Liver (tissue), 9 donors: Measurements from ENCODE around the gene SAMD4A. TPM values are rescaled to one million over a fixed set of nuclear protein-coding genes. Genes with fewer than 3 reads are reported as not detected.

Experiments used
- DNase-seq: peaks from one replicate; pipeline ENCODE4 v3.0.0-alpha.2; 2017; ENCODE audit warnings: low spot score
- H3K27ac ChIP-seq, 2 donors: one replicate each; pipeline ENCODE4 v1.7.0; 2013; ENCODE audit warnings: inconsistent platforms in 2 of 2, low read length in 2 of 2, control low read depth in 1 of 2, low read depth in 1 of 2, mild to moderate bottlenecking in 1 of 2
- H3K27me3 ChIP-seq, 4 donors: one replicate each; pipeline versions ENCODE4 v1.6.1 to v1.7.0; 2013; ENCODE audit warnings: low read length in 3 of 4, inconsistent platforms in 1 of 4, mild to moderate bottlenecking in 1 of 4, moderate library complexity in 1 of 4; ENCODE audit not compliant: control insufficient read depth in 4 of 4, insufficient read depth in 4 of 4
- H3K36me3 ChIP-seq, 4 donors: one replicate each; pipeline versions ENCODE4 v1.6.1 to v1.7.0; 2013; ENCODE audit warnings: low read length in 3 of 4, mild to moderate bottlenecking in 3 of 4, low read depth in 1 of 4, moderate library complexity in 1 of 4; ENCODE audit not compliant: control insufficient read depth in 4 of 4, insufficient read depth in 3 of 4
- H3K4me1 ChIP-seq, 4 donors: one replicate each; pipeline versions ENCODE4 v1.6.1 to v1.7.0; 2013; ENCODE audit warnings: low read length in 3 of 4, mild to moderate bottlenecking in 3 of 4, moderate library complexity in 1 of 4; ENCODE audit not compliant: control insufficient read depth in 4 of 4, insufficient read depth in 4 of 4
- H3K4me3 ChIP-seq, 3 donors: one replicate each; pipeline versions ENCODE4 v1.6.1 to v1.7.0; 2013; ENCODE audit warnings: low read length in 3 of 3, control low read depth in 1 of 3, low read depth in 1 of 3, mild to moderate bottlenecking in 1 of 3
- H3K9ac ChIP-seq, 2 donors: one replicate each; pipeline ENCODE4 v1.7.0; 2013; ENCODE audit warnings: low read length in 2 of 2, mild to moderate bottlenecking in 2 of 2, moderate library complexity in 2 of 2, control low read depth in 1 of 2, low read depth in 1 of 2
- H3K9me3 ChIP-seq, 4 donors: one replicate each; pipeline versions ENCODE4 v1.6.1 to v1.7.0; 2013; ENCODE audit warnings: low read length in 3 of 4; ENCODE audit not compliant: control insufficient read depth in 4 of 4
- EGR1 ChIP-seq, 2 donors: IDR thresholded peaks; 2 replicates each; pipeline ENCODE4 v1.6.1; 2016 to 2018; ENCODE audit warnings: antibody characterized with exemption in 2 of 2, low read depth in 2 of 2
- FOXA1 ChIP-seq: IDR thresholded peaks from 2 replicates; pipeline ENCODE4 v1.6.1; 2016; ENCODE audit warnings: antibody characterized with exemption
- GABPA ChIP-seq, 2 donors: IDR thresholded peaks in 1 of 2; conservative IDR thresholded peaks in 1 of 2; 2 replicates each; pipeline ENCODE4 v1.6.1; 2016; ENCODE audit warnings: antibody characterized with exemption in 2 of 2, mild to moderate bottlenecking in 1 of 2, moderate library complexity in 1 of 2
- HNF4A ChIP-seq, 2 donors: conservative IDR thresholded peaks; 2 replicates each; pipeline ENCODE4 v1.6.1; 2016; ENCODE audit warnings: antibody characterized with exemption in 2 of 2, mild to moderate bottlenecking in 2 of 2
- HNF4G ChIP-seq: IDR thresholded peaks from 2 replicates; pipeline ENCODE4 v1.6.1; 2016; ENCODE audit warnings: antibody characterized with exemption
- JUND ChIP-seq, 2 donors: IDR thresholded peaks; 2 replicates each; pipeline ENCODE4 v1.6.1; 2016; ENCODE audit warnings: antibody characterized with exemption in 2 of 2
- NR2F2 ChIP-seq: IDR thresholded peaks from 2 replicates; pipeline ENCODE4 v1.6.1; 2016; ENCODE audit warnings: antibody characterized with exemption
- TAF1 ChIP-seq: conservative IDR thresholded peaks from 2 replicates; pipeline ENCODE4 v1.6.1; 2016; ENCODE audit warnings: antibody characterized with exemption, mild to moderate bottlenecking
- polyA plus RNA-seq, 2 donors: library from polyadenylated mRNA; stranded (reverse) in 1 of 2; unstranded in 1 of 2; fragments of 200-250 nt in 1 of 2; fragments of >200 nt in 1 of 2; fragmentation: Nextera tagmentation in 1 of 2; extraction: Ambion mirVana in 1 of 2; gene quantifications; one replicate each; pipeline versions ENCODE4 v1.2.1 to v1.2.3, GENCODE V29; 2013 to 2015
- total RNA-seq, 2 donors: library from RNA; depleted of rRNA; stranded (reverse); fragments of >200 nt; gene quantifications; one replicate each; pipeline ENCODE4 v1.2.3, GENCODE V29; 2014
- TF ChIP-seq, protein P1 (sequence below): IDR thresholded peaks from 2 replicates; pipeline ENCODE4 v1.6.1; 2016; ENCODE audit warnings: antibody characterized with exemption, mild to moderate bottlenecking
- TF ChIP-seq, protein P2 (sequence below): IDR thresholded peaks from 2 replicates; pipeline ENCODE4 v1.6.1; 2016; ENCODE audit warnings: antibody characterized with exemption
- TF ChIP-seq, protein P3 (sequence below): IDR thresholded peaks from 2 replicates; pipeline ENCODE4 v1.6.1; 2016; ENCODE audit warnings: antibody characterized with exemption
- TF ChIP-seq, protein P4 (sequence below): IDR thresholded peaks from 2 replicates; pipeline ENCODE4 v1.6.1; 2016; ENCODE audit warnings: antibody characterized with exemption
- TF ChIP-seq, protein P5 (sequence below): fragments of 150-350 bp; IDR thresholded peaks from 2 replicates; pipeline ENCODE4 v1.5.1; 2017; ENCODE audit warnings: improper control_type of control experiment, low read depth, low read length; ENCODE audit not compliant: missing input control
- donor health status: healthy.
- donor health status: healthy.
- donor health status: healthy.
- donor health status: healthy.
- donor health status: healthy.

The SAMD4A gene
- total and polyA plus RNA-seq, 4 donors: 4.3 to 17.8 (median 8.1) TPM

DNA sequence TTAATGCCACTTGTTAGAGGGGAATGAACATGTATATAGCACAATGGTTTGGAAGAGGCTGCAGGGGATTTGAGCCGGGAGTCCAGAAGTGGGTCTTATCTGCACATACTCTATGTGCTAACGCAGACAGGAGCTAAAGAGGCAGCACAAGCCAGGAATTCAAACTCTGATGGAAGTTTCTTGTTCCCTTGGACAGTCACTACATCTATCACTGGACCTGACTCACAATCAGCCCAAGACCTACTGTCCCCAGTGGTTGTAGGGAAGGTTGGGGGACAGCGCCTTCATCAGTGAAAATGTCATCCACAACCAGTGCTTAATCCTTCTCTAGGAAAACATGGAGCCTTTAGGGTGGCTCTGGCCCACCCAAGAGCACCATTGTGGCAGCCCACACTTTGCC, 227.9 kb downstream of the SAMD4A start (continued):
- TF ChIP-seq, protein P1, sequence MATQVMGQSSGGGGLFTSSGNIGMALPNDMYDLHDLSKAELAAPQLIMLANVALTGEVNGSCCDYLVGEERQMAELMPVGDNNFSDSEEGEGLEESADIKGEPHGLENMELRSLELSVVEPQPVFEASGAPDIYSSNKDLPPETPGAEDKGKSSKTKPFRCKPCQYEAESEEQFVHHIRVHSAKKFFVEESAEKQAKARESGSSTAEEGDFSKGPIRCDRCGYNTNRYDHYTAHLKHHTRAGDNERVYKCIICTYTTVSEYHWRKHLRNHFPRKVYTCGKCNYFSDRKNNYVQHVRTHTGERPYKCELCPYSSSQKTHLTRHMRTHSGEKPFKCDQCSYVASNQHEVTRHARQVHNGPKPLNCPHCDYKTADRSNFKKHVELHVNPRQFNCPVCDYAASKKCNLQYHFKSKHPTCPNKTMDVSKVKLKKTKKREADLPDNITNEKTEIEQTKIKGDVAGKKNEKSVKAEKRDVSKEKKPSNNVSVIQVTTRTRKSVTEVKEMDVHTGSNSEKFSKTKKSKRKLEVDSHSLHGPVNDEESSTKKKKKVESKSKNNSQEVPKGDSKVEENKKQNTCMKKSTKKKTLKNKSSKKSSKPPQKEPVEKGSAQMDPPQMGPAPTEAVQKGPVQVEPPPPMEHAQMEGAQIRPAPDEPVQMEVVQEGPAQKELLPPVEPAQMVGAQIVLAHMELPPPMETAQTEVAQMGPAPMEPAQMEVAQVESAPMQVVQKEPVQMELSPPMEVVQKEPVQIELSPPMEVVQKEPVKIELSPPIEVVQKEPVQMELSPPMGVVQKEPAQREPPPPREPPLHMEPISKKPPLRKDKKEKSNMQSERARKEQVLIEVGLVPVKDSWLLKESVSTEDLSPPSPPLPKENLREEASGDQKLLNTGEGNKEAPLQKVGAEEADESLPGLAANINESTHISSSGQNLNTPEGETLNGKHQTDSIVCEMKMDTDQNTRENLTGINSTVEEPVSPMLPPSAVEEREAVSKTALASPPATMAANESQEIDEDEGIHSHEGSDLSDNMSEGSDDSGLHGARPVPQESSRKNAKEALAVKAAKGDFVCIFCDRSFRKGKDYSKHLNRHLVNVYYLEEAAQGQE: no peak
- no peak for TF ChIP-seq HNF4G

DNA sequence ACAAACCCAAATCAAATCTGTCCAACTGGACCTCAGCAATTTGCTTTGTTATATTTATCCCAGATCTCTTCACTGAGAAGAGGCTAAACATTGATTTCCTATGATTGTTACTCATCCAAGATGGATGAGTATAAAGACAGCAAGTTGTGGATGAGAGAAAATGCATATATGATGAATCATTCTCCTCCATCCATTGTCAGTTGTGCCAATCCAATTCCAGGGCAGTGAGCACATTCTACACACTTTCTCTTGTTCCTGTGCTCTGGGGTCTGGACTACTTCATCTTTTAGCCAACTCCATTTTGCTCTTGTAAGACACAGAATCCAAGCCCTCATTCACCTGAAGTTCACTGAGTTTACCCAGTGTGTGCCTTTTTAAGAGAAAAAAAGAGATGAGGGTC, 230.0 kb downstream of the SAMD4A start:
- DNase-seq: no peak

More for the DNA sequence above, 230.0 kb downstream of the SAMD4A start:
- TF ChIP-seq, protein P2, sequence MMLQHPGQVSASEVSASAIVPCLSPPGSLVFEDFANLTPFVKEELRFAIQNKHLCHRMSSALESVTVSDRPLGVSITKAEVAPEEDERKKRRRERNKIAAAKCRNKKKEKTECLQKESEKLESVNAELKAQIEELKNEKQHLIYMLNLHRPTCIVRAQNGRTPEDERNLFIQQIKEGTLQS: no peak
- no peak for TF ChIP-seq GABPA (IDR thresholded peaks at IDR 0.05 in 1 of 2, conservative IDR thresholded peaks at IDR 0.05 in 1 of 2)
- no peak for TF ChIP-seq TAF1
- no peak for TF ChIP-seq NR2F2
- no peak for TF ChIP-seq HNF4A (conservative IDR thresholded peaks at IDR 0.05)
- no peak for TF ChIP-seq JUND (IDR thresholded peaks at IDR 0.05)
- TF ChIP-seq HNF4G: no peak
- TF ChIP-seq, protein P3, sequence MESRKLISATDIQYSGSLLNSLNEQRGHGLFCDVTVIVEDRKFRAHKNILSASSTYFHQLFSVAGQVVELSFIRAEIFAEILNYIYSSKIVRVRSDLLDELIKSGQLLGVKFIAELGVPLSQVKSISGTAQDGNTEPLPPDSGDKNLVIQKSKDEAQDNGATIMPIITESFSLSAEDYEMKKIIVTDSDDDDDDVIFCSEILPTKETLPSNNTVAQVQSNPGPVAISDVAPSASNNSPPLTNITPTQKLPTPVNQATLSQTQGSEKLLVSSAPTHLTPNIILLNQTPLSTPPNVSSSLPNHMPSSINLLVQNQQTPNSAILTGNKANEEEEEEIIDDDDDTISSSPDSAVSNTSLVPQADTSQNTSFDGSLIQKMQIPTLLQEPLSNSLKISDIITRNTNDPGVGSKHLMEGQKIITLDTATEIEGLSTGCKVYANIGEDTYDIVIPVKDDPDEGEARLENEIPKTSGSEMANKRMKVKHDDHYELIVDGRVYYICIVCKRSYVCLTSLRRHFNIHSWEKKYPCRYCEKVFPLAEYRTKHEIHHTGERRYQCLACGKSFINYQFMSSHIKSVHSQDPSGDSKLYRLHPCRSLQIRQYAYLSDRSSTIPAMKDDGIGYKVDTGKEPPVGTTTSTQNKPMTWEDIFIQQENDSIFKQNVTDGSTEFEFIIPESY: no peak
- TF ChIP-seq, protein P4, sequence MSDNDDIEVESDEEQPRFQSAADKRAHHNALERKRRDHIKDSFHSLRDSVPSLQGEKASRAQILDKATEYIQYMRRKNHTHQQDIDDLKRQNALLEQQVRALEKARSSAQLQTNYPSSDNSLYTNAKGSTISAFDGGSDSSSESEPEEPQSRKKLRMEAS: no peak
- TF ChIP-seq, protein P5, sequence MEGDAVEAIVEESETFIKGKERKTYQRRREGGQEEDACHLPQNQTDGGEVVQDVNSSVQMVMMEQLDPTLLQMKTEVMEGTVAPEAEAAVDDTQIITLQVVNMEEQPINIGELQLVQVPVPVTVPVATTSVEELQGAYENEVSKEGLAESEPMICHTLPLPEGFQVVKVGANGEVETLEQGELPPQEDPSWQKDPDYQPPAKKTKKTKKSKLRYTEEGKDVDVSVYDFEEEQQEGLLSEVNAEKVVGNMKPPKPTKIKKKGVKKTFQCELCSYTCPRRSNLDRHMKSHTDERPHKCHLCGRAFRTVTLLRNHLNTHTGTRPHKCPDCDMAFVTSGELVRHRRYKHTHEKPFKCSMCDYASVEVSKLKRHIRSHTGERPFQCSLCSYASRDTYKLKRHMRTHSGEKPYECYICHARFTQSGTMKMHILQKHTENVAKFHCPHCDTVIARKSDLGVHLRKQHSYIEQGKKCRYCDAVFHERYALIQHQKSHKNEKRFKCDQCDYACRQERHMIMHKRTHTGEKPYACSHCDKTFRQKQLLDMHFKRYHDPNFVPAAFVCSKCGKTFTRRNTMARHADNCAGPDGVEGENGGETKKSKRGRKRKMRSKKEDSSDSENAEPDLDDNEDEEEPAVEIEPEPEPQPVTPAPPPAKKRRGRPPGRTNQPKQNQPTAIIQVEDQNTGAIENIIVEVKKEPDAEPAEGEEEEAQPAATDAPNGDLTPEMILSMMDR: no peak
- TF ChIP-seq EGR1 (IDR thresholded peaks at IDR 0.05; ENCODE audit: low read depth in 2 of 2): no peak
- no peak for TF ChIP-seq FOXA1
- TF ChIP-seq, protein P1: no peak
- Histone ChIP-seq H3K9ac (no peak overlapping the region), H3K4me3 (no peak overlapping the region), H3K36me3 (no peaks in the 10 kb centered on the region), H3K27me3 (no peaks in the 10 kb centered on the region), H3K27ac (no peak overlapping the region), H3K9me3 (no peaks in the 10 kb centered on the region), H3K4me1 (no peaks in the 10 kb centered on the region)
